DMS53 treated with DMSO at 0.1 percent for 48 hours (cell line): ENCODE results near the gene BCL2L13.
A peak's percentile ranks its signal among the peaks of the same experiment; 100 is the strongest.
"Not testable (repeated sequence)": the region's sequence is repeated elsewhere in the genome, so short reads cannot be mapped to it uniquely, and the experiment has no call there.

ENCODE experiments used
- DNase-seq: peaks from one replicate; lab custom pipeline; 2025; ENCODE audit not compliant: unreplicated experiment; lab: John Stamatoyannopoulos, UW

The BCL2L13 gene

DNA sequence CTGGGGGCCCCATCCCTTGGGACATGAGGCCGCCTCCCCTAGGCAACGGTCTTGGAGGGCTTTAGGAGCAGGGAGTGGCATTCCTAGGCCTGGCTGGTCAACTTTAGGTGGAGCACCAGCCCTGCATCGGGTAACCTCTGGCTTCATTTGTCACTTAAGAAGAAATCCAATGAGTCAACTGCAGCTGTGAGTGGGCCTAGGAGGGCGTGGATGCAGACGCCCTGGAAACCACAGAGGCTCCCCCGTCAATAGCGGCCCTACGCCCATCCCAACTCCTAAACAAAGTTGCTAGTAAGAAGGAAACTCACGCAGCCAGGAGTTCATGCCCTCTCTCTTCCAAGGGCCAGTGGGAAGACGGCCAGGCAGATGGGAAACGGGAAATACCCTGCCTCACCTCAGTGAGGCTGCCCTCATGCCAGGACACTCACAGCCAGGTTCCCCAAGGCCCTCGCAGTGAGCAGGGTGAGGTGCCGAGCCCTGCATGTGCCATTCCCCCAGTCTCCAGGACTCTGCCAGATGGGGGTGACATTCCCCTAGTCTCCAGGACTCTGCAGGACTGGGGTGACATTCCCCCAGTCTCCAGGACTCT lies 114.9 kb downstream of the BCL2L13 start:
- DNase-seq: no peak

DNA sequence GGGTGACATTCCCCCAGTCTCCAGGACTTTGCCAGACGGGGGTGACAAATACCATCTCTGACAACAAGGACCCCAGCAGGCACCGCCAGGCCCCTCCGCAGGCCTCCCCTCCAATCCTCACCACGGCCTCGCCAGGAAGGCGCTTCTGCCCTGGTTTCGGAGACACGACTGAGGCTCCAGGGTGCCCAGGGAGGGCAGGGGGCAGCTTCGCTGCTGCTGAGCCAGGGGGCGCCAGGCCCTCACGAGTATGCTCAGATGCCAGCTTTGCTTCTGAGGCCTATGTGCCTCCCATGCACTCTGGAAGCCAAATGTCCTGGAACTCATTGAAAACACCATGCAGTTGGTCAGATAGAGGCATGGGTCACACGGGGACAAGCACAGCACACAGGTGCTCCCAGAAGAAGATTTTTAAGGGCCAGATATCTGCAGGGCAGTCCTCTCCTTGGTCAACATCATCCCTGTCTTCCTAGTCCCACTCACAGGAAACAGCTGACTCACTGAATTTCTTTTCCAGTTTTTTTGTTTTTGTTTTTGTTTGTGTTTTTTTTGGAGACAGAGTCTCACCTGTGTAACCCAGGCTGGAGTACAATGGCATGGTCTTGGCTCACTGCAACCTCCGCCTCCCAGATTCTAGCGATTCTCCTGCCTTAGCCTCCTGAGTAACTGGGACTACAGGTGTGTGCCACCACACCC lies 115.8 kb downstream of the BCL2L13 start:
- DNase-seq: no peak

DNA sequence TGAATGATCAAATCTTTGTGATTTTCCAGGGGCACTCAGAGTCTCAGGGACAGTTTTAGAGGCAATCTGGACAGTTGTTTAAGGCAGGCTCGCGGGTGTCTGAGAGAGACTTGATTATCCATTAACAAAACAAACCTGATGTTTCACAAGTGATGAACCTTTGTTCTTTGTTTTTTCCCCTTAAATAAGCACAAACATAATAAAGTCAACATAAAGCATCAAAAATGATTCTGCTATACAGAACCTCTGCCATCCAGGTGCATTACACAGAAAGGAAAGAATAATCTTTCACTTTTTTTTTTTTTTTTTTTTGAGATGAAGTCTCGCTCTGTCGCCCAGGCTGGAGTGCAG lies 122.6 kb downstream of the BCL2L13 start:
- DNase-seq: no peak

DNA sequence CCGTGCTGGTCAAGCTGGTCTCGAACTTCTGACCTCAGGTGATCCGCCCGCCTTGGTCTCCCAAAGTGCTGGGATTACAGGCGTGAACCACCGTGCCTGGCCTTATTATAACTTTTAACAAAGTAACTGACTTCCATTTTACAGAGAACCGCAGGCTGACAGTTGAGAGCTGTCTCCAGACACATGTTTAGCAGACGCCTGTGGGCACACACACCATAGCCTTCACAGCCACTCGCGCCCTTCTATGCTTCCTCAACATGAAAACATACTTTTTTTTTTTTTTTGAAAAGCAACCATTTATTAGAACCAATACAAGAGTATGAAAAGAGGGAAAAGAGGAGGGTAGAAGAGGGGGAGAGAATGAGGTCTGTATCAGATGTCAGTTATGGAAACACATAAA lies 124.9 kb downstream of the BCL2L13 start:
- DNase-seq: not testable (repeated sequence)

DNA sequence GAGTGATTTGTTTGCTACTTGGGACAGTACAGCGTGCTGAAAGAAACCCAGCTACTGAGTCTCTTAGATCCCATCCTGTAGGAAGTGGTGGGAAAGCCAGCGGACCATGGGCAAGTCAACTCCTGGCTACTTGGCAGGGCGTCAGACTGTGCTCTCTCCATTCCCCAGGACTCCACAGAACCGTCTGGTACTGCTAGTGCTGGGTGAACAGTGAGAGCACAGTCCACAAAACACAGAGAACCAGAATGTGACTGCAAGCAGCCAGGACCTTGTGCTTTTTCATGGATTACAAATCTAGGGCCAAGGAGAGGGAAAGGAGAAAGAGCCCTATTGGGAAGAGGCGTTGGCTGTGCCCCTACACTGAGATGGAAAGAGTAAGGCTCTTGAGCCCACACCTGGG lies 125.5 kb downstream of the BCL2L13 start:
- DNase-seq: no peak

DNA sequence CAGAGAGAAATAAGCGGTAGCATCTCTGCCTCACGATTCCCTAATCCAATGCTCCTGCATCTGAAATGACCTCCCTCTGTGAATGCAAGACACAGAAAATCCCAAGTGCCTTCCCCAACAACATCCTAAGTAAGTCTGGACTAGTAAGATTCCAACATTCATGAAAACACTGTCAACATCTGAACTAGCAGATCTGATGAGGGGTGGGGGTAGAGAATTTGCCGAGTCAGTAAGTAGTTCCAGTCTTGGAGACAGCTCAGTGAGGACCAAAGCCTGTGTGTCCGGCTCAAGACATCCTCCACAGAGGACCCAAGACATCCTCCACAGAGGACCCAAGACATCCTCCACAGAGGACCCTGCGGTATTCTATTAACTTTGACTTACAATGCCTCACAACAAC lies 126.3 kb downstream of the BCL2L13 start:
- DNase-seq: not testable (repeated sequence)

DNA sequence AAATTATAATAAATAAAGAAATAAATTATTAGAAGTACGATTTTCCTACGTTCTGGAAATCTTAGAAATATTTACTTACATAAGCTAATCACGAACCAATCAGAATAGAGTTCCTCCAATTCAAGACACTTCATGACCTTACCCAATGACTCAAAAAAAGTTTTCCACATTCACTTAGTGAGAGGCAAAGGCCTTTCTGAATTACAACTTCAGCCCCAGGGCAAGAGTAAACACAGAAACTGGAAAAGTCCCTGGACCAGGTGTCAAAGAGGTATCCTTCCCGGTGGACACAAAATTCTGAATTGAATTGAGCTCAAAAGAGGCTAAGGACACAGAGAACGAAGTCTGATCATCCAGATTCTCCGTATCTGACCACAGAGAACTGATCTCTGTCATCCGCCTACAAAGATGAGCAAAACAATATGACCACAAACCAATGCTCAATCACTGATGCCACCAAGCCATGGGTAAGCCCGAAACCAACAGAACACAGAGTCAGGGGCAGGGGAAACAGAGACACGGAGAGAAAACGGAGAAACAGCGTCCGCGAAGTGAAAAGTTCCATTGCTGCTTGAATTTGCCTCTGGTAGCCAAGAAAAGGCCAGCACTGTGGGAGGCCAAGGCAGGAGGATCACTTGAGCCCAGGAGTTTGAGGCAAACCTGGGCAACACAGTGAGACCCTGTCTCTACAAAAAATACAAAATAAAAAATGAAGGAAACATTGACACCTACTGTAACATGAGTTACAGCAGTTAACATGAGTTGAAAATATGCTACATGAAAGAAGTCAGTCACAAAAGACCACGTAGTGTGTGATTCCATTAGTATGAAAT lies 128.9 kb downstream of the BCL2L13 start:
- DNase-seq: no peak

DNA sequence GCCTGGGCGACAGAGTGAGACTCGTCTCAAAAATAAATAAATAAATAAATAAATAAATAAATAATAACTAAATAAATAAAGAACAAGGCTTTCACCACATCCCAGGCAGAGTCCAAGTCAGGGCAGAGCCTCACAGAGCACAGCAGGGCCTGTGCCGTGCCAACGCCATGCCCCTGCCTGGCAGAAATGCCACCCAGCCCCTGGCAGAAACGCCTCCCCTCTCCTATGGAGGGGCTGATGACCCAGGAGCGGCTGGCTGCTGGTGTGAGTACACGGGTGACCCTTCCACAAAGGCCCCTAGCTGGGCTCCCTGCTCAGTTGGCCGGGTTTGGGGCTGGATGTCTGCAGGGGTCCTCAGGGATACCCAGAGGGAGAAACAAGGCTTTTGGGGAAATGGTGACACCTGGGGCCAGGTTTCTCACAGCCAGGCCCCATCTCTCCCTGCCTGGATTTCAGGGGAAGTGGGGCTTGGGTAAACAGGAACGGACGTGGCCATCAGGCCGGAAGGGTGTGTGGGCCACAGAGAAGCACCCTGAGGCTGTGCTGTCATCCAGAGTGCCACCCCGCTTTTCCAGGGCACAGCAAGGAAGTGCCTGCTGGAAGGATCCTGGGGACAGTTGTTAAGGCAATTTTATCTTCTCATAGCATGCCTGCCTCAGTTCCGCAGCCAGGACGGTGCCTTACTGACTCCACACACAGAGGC lies 130.6 kb downstream of the BCL2L13 start:
- no peak for DNase-seq

DNA sequence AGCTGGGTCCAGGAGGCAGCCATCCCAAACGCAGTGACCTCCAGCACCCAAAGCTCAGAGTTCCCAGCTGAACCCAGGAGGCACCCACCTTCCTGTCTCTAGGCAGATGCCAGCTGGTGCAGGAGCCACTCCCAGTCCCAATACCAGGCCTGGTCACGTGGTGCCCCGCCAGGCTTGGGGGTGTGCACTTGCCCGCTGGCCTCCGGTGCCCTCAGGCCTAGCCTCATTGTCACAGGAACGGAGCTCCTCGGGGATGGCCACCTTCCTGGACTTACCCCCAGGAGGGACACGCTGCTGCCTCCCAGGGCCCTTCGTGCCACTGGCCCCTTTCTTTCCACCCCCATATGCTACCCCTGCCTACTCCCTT lies 131.1 kb downstream of the BCL2L13 start:
- DNase-seq: no peak

DNA sequence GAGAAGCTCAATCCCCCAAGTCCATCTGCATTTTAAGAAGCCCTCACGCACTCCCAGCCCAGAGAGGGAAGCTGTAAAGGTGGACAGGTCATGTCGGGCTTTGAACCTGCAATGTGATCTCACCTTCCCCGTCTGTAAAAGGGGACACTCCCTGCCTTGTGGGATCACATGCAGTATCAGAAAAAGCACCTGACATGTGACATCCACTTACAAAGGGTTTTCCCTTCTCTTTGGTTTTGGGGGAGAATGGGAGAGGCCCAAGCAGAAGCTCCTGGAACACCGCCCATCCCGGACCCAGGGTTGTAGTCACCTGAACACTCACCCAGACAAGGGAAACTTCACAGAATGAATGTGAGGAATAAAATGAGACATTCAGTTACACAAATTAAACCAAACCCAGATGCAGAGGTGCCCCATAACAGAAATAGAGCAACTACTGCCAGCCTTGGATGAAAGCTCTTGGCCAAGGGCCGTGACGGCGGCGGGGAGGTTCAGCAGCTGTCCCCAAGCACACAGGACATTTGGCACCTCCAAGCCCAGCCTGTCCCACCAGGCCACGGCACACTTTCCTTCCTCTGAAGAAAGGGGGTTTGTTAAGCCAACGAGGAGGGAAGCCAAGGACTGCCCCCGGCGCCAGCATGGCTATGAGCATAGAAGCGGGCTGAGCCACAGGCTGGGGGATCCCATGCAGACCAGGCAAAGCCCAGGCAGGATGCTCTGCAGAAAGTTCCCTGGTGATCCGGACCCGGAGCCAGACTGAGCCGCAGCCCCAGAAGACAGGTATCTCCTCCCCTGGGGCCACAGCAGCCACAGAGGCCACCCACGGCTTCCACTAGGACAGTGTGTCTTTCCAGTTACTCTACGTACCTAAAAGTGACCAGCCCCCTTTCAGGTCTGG lies 131.9 kb downstream of the BCL2L13 start:
- DNase-seq: no peak

DNA sequence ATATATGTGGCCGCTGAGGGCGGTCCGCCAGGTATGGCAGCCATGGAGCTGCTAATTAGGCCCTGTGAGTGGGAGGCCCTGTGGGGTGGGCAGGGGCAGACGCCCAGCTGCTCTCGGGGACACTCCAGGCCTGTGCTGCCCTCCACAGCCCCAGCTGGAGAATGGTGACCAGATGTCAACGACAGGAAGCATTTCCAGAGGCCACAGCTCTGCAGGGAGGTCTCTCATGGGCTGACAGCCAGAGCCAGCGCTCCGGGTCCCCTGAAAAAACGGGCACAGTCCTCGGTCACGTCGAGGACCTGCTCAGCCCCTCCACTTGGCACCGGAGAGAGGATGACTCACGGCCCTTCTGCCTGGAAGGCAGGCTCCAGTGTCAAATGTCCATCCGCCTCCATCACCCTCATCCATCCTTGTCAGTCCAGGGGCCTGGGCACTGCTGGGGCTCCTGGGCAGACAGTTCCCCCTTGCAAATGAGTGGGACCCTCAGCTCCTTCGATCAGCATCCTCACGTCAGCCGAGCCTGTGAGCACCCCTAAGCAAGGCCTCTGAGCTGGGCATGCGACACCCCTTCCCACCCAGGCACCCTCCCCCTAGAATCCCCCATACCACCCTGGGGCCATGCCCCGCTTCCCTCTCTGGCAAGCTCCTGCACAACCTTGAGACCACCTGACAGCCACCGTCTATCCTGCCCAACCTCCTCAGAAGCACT lies 133.8 kb downstream of the BCL2L13 start:
- DNase-seq: no peak

DNA sequence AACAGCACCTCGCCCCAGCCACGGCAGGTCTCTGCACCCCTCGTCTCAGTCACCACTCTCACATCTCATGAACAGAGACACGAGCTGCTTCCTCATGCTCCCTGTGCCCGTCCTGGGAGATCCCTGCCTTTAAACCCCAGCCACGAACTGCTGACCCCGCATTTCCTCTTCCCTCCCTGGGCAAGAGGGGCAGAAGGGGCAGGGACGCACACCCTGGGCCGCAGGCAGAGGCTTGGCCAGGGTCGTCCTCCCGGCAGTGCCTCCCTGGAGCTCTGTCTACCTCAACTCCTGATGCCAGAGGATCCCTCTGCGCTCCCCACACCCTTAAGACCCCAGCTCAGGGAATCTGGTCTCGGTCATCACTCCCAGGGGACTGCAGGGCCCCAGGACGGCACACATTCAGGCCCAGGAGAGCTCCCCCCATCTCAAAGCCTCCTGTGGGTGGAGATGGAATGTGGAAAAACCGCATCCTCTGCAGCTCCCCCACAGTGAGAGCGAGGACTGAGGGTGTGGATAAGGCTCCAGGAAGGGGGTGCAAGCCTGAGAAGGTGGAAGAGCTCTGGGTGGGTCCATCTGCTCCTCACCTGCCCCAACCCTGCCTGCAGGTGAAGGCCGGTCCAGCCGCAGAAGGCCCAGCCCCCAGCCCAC lies 134.5 kb downstream of the BCL2L13 start:
- no peak for DNase-seq

DNA sequence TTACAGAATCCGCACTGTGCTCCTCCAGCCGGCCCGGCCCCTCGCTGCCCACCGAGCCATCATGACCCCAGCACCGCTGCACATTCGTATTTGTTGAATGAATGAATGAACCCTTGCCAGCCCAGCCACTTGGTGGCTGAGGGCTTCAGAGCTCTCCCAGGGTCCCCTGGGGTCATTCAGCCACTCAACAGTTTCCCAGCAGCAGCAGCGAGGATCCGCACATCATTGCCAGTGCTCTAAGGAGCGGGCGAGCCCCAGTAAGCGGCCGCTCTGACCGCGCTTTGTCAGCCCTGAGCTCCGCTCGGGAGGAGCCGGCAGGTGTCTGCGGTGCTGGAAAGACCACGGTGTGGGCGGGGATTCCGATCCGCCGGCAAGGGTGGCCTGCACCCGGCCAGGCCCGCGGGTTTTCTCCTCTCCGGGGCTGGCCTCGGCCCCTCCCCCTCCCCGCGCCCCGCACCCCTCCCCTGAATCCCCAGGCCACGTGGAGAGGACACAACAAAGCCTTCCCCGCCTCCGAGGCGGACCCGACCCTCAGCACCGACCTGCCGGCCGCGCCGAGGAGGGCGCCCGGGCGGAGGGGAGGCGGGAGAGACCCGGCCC lies 135.1 kb downstream of the BCL2L13 start:
- DNase-seq: peak; percentile 39

DNA sequence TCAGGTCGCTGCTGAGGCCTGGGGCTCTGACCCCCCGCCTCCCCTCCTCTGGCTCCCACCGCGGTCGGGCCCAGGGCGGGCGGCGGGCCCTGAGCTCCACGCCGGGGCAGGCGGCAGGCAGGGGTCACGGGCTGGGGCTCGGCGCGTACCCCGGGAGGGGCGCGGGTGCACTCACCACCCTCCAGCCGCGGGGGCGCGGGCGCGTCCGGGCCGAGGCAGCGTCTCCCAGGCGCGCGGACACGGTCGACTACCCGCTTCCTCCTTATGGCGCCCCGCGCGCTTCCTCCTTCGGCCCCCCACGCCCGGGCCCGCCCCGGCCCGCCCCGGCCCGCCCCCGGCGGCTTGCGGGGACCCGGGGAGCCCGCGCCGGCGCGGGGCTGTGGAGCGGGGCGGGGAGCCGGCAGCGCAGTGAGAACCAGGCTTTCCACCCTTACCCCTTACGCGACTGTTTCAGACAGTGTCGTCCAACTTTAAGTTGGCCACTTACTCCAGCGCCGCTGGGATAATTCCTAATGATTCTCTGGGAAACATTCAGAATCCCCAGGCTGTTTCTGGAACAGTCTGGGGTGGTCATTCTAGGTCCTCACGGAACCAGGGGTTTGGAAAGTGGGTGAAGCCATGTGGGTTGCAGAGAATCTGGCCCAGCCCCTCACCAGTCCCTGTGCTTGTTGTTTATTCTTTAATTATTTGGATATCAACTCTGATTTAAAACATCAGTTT lies 135.8 kb downstream of the BCL2L13 start, which contains the start of gene BID:
BID (minus strand) TSS at position 264 of the 720 bp plus-strand sequence. CDS start 24,353 bp downstream, outside the sequence.
- DNase-seq: no peak

DNA sequence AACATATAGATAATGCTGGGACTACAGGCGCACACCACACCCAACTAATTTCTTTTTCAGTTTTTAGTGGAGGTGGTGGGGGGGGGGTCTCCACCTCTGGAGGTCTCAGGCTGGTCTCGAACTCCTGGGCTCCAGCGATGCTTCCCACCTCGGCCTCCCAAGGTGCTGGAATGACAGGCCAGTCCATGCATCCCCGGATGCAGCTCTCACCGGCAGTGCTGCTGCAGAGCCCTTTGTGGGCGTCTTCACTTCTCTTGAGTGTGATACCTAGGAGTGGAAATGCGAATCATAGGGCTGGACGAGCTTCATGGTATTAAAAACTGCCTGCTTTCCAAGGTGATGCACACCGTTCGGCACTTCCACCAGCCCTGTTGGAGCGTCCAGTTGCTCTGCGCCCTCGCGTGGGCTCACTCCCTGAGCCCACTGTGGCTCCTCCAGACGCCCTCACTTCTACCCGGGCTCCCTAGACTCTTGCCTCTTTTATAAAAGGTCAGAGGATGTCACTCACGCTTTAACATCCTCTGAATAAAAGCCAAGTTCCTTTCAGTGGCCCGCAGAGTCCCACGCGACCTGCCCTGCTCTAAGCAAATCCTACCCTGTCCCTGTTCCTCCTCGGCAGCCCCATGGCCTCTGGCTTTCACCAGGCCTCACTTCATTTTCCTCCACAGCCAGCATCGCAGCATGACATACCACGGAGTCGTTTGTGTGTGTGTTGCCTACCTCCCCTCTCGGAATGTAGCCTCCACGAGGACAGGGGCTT lies 136.5 kb downstream of the BCL2L13 start:
- no peak for DNase-seq

DNA sequence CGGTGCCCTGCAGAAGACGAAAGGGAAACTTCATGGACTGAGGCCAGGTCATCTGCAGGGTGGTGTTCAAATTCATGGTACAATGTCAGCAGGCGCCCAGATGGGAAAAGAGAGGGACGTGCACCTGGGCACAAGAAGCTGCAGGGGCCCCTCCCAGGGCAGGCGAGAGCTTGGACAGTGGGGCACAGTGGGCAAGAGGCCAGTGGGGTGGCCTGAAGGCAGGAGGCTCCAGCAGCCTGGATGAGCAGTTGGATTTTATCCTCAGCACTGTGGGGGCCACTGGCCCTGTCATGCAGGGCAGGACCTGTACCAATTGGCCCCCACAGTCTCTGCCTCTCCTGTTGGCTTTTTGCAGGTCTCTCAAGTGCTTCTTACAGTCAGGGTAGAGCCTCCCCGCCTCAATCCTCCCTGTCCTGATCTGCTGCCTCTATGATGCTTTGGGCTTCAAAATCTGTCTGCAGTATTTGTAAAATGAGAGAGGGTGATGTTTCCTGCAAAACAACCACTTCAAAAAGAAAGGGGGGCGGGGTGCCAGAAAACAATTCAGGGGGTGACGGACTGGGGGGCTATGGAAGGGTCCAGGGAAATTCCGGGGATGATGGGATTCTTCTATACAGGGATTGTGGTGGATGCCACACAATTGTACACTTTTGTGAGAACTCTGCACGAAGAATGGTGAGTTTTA lies 137.4 kb downstream of the BCL2L13 start:
- no peak for DNase-seq
